Stimulated activated effector memory CD8-positive, alpha-beta T cell treated with anti-CD3 and anti-CD28 coated beads, Interleukin-12 subunit alpha, Interleukin-12 subunit beta, amount 100 ng/mL, for 72 hours (primary cell): Measurements from ENCODE around the gene NTNG1.
A peak's percentile ranks its signal among the peaks of the same experiment; 100 is the strongest.

Experiments
- ATAC-seq: fragments of 150-1000 bp; cut with Tn5 transposase; 2 replicates; pipeline ENCODE4 v1.10.0; 2021
- DNase-seq, 2 donors: peaks; one replicate each; pipeline ENCODE4 v3.0.0; 2021 to 2022; ENCODE audit warnings: low spot score in 2 of 2
- H3K27ac Mint-ChIP-seq: one replicate; pipeline ENCODE4 v1.8.0; 2022; ENCODE audit warnings: mild to moderate bottlenecking, mixed read lengths
- H3K36me3 Mint-ChIP-seq: one replicate; pipeline ENCODE4 v1.8.0; 2022; ENCODE audit warnings: mild to moderate bottlenecking, mixed read lengths
- H3K4me1 Mint-ChIP-seq: one replicate; pipeline ENCODE4 v1.8.0; 2022; ENCODE audit warnings: mixed read lengths
- H3K4me3 Mint-ChIP-seq: one replicate; pipeline ENCODE4 v1.8.0; 2022; ENCODE audit warnings: mild to moderate bottlenecking, mixed read lengths
- H3K9me3 Mint-ChIP-seq: one replicate; pipeline ENCODE4 v1.8.0; 2022; ENCODE audit warnings: mixed read lengths

The NTNG1 gene

DNA sequence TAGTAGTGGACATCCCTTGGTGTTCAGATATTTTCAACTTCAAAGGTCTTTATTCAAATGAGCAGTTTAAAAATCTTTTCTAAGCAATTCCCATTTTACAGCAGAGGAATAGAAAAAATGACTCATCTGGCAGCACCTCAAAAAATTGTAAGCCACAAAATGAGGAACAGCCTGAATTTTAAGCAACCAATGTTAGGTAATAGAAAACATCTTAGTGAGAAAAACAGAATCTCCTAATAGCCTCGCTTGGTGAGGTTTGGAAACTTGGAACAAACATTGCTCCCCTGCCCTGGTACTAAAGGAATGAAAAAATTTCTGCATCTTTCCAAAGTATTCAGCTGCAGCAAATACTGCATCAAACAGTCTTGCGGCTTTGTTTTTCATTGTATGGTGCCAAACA is 264.4 kb downstream of the NTNG1 start:
- Mint-ChIP-seq H3K4me1 (no peaks in the 10 kb centered on the region), H3K36me3 (no peaks in the 10 kb centered on the region), H3K27ac (no peak overlapping the region), H3K4me3 (no peak overlapping the region), H3K9me3 (no peaks in the 10 kb centered on the region)
- DNase-seq: no peak
- ATAC-seq: no peak

DNA sequence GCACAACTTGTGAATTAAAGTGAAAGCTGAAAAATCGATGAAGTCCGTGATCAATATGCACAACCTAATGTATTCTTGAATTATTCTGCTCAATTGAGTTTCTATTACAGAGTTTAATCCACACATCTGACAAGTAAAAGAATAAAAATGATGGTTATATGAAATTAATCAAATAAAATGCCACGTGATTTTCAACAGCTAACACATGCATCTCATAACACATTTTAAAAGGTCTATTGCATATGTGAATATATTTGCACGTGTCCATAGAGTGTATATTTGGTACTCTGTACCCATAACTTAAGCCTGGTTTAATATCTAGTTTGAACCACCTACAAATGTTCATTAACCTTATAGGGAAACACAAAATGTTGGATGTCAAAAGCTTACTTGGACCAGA is 266.2 kb downstream of the NTNG1 start:
- Mint-ChIP-seq H3K4me1 (no peaks in the 10 kb centered on the region), H3K9me3 (no peaks in the 10 kb centered on the region), H3K36me3 (no peaks in the 10 kb centered on the region), H3K27ac (no peak overlapping the region), H3K4me3 (no peak overlapping the region)
- DNase-seq (no peak), ATAC-seq (no peak)

DNA sequence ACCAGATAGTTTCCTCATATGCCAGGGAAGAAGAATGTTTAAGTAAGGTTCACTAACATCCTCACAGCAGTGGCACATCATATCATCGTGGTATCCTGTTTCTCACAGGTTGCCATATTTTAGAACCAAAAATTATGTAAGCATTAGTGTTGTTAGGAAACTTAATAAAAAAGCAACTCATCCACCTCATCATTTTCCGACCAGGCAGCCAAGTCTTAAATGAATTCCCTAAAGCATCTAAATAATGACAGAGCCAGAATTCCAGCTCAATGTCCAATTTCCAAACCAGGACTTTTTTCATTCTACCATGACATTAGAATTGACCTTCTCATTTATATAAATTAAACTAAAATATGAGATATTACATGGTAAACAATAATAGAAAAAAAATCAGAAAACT is 272.7 kb downstream of the NTNG1 start:
- Mint-ChIP-seq H3K36me3 (no peaks in the 10 kb centered on the region), H3K27ac (no peak overlapping the region), H3K4me1 (no peaks in the 10 kb centered on the region), H3K9me3 (no peaks in the 10 kb centered on the region), H3K4me3 (no peak overlapping the region)
- ATAC-seq (no peak), DNase-seq (no peak)

DNA sequence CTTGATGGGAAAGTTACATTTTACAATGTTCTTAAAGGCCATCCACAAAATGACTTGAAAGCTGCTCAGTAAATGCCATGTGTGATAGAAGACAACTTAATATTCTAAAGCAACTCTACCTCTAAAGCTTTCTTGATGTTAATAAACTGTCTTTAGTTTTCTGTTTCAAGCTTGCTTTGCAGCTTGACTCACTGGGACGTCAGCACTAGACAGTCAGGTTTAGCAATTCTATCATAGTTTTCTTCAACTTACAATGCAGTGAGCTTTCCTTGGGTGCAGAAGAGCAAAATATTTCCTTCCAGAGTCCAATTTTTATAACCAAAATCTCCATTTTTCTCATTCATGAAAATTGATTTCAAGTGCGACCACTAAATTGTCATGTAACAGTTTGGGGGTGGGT is 273.1 kb downstream of the NTNG1 start:
- DNase-seq: no peak
- Mint-ChIP-seq H3K4me1 (no peaks in the 10 kb centered on the region), H3K9me3 (no peaks in the 10 kb centered on the region), H3K27ac (no peak overlapping the region), H3K4me3 (no peak overlapping the region), H3K36me3 (no peaks in the 10 kb centered on the region)
- no peak for ATAC-seq

DNA sequence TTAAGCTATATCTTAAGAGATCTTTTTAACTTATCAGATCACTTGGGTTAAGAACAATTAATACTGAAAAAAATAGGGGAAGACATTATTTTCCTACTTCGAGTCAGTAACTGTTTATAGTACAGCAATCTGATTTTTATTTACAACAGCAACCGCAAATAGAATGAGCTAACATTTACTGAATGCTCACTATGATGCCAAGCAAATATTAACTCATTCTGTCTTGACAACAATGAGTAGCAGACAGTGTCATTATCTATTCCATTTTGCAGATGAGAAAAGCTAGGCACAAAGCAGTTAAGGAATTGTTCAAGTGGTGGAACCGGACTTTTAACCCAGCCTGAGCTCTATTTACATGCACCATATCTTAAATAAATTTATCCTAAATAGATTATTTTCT is 273.7 kb downstream of the NTNG1 start:
- ATAC-seq: no peak
- no peaks in the 10 kb centered on the region for H3K36me3 Mint-ChIP-seq
- no peak overlapping the region for H3K4me3 Mint-ChIP-seq
- no peaks in the 10 kb centered on the region for H3K4me1 Mint-ChIP-seq
- no peak overlapping the region for H3K27ac Mint-ChIP-seq
- H3K9me3 Mint-ChIP-seq: no peaks in the 10 kb centered on the region
- DNase-seq: no peak

DNA sequence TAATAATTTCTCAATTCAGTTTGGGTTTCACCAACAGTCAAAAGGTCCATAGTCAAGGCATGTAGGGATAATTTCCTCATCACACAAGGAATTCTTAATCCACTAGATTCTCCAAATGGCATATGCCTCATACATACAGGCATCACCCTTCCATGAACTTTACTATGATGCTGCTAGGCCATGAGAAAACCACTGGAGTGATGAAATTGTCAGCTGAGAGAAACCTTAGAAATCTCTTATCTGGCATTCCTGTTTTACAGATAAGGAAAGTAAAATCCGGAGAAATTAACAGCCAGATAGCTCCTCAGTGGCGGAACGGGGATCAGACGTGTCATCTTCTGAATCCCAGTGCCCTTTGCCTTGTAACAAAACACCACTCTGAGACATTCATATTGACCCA is 274.4 kb downstream of the NTNG1 start:
- ATAC-seq (no peak), DNase-seq (no peak)
- Mint-ChIP-seq H3K27ac (no peak overlapping the region), H3K9me3 (no peaks in the 10 kb centered on the region), H3K4me3 (no peak overlapping the region), H3K36me3 (no peaks in the 10 kb centered on the region), H3K4me1 (no peaks in the 10 kb centered on the region)

DNA sequence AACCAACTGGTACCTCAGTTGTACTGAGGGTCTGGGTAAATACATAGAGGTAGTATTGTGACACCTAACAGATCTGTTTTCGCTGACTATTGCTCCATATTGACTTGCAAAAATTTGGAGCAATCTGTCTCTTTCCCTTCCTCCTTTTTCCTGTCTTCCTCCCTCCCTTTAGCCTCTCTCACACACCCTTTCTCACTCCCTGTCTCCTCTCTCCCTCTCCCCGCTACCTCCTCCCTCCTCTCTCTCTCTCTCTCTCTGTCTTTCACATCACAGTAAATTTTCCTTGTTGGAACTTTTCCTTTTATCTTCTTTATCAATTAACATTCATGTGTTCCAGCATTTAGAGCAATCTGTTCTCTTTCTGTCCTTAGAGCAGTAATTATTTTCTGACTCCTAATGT is 278.2 kb downstream of the NTNG1 start:
- H3K4me3 Mint-ChIP-seq: no peak overlapping the region

DNA sequence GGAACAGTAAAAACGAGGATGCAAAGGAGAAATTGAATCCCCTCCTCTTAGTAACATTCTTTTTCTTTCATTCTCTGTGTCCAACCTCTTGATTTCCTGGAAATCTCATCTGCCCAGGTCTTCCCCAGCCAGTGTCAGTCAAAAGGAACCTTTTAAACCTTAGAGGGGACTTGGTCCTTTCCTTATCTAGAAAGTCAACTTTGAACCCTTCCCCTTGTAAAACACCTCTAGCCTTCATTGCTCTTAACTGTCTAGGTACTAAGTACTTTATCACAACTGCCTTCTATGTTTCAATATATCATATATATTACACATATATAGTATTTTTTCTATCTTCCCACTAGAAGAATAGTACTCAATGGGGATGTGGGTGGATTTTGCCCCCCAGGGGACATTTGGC is 282.1 kb downstream of the NTNG1 start:
- H3K9me3 Mint-ChIP-seq: peaks cover 2% of the 10 kb centered on the region
- ATAC-seq (no peak), DNase-seq (no peak)
- H3K27ac Mint-ChIP-seq: no peak overlapping the region
- H3K36me3 Mint-ChIP-seq: no peaks in the 10 kb centered on the region
- no peak overlapping the region for H3K4me3 Mint-ChIP-seq
- no peaks in the 10 kb centered on the region for H3K4me1 Mint-ChIP-seq

More for the DNA sequence above, 278.2 kb downstream of the NTNG1 start:
- no peaks in the 10 kb centered on the region for H3K36me3 Mint-ChIP-seq
- ATAC-seq (no peak), DNase-seq (no peak)
- H3K27ac Mint-ChIP-seq: no peak overlapping the region
- no peaks in the 10 kb centered on the region for H3K9me3 Mint-ChIP-seq
- no peaks in the 10 kb centered on the region for H3K4me1 Mint-ChIP-seq

DNA sequence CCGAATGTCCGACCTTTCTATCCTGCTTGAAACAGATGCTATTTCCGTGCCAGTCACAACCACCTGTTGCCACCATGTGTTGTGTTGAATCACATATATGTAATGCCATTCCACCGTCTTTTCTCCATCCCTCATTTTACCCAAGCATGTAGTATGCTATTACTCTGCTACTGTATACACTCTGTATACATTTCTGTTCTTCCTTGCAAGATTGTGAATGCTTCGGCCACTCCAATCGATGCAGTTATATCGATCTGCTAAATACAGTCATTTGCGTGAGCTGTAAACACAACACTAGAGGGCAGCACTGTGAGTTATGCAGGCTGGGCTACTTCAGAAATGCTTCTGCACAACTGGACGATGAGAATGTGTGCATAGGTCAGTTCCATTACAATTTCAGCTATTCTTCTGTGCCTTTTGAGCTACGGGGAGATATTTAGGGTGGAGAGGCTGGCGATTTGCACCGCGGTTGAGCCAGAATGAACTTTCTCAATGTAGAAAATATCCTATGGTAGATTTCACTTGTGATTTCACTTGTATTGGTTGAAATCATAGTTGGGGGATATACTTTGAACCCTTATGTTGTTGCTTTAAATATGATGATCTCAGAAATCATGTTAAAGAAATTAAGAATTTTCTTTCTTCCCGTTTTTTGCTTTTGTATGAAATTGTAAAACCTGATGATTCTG is 289.8 kb downstream of the NTNG1 start:
- no peaks in the 10 kb centered on the region for H3K36me3 Mint-ChIP-seq
- H3K9me3 Mint-ChIP-seq: no peaks in the 10 kb centered on the region
- H3K27ac Mint-ChIP-seq: no peak overlapping the region
- ATAC-seq: peak; percentile 31
- no peak overlapping the region for H3K4me3 Mint-ChIP-seq
- DNase-seq: peak in 1 of 2 donors; percentile 52
- no peaks in the 10 kb centered on the region for H3K4me1 Mint-ChIP-seq

DNA sequence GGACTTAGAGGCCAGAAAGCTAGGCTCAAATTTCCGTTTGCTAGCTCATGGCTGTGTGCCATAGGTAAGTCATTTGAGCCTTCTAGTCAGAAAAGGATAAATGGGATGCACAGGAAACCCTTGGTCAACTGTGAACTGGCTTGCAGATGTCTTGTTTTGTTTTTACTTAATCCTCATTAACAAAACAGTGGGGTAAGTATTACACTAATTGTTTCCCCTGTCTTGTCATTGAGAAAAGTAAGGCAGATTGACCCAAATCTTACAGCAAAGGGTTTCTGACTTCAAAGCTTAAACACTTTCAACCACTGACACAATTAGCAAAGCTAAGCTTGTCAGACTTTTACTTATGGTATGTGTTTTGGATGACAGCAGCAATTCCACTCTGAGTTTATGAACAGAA is 291.3 kb downstream of the NTNG1 start:
- no peaks in the 10 kb centered on the region for H3K4me1 Mint-ChIP-seq
- H3K9me3 Mint-ChIP-seq: no peaks in the 10 kb centered on the region
- DNase-seq: no peak
- H3K4me3 Mint-ChIP-seq: no peak overlapping the region
- no peak for ATAC-seq
- no peaks in the 10 kb centered on the region for H3K36me3 Mint-ChIP-seq
- no peak overlapping the region for H3K27ac Mint-ChIP-seq

DNA sequence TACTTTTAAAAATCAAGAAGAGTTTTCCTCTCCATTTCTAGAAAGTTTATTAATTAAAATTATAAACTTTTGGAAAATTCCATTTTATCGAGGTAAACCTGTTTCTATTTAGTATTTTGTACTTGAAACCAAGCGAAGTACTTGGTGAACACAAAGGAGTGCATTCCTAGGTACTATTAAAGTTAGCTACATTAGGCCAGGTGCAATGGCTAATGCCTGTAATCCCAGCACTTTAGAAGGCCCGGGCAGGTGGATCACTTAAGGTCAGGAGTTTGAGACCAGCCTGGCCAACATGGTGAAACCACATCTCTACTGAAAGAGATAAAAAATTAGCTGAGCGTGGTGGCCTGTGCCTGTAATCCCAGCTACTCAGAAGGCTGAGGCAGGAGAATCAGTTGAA is 292.2 kb downstream of the NTNG1 start:
- Mint-ChIP-seq H3K9me3 (no peaks in the 10 kb centered on the region), H3K36me3 (no peaks in the 10 kb centered on the region), H3K27ac (no peak overlapping the region), H3K4me3 (no peak overlapping the region), H3K4me1 (no peaks in the 10 kb centered on the region)
- DNase-seq (no peak), ATAC-seq (no peak)

DNA sequence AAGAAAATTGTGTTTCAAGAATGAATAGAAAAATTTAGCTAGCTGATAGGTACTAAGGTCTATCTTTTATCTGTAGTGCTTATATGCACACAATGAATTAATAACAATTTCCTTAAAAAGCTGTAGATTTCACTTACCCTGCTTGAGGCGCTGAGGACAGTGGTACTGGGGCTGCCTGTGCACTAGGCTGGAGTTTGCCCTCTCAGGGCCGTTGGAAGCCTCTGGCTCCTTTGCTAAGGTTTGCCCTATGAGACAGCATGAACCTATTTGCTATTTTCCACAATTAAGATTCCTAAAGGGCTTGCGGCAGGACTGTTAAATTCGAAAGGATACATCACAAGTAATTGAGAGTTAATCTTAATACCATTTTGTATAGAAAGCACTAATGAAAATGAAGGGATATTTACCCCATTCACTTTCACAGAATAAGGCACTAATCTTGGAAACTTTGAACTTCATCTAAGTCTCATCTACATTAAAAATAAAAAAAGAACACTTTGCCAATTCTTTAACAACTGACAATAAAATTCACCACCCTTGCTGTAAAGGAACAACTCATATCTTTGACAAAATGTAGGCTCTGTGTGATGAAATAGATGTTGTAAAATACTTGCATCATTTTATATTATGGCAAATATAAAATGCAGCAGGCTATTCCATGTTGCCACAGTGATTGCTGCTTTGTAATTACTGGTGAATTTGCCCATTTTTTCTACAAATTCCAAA is 293.0 kb downstream of the NTNG1 start:
- Mint-ChIP-seq H3K4me1 (no peaks in the 10 kb centered on the region), H3K9me3 (no peaks in the 10 kb centered on the region), H3K36me3 (no peaks in the 10 kb centered on the region), H3K4me3 (no peak overlapping the region), H3K27ac (no peak overlapping the region)
- no peak for ATAC-seq
- DNase-seq: no peak

DNA sequence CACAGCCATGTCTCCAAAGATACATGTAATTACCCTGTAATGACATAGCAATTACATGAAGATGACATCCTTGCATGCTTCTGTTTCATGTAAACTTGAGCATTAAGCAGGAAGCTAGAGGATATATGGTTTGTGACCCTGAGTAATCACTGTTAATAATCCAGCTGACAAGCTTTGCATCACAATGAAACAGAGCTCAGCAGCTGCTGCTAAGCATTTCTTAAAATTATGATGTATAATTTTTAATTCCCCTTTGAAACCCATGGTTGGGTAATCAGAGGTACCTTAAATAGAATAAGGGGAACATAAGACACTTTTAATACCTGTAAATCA is 293.5 kb downstream of the NTNG1 start:
- H3K4me1 Mint-ChIP-seq: no peaks in the 10 kb centered on the region
- H3K9me3 Mint-ChIP-seq: no peaks in the 10 kb centered on the region
- H3K27ac Mint-ChIP-seq: no peak overlapping the region

DNA sequence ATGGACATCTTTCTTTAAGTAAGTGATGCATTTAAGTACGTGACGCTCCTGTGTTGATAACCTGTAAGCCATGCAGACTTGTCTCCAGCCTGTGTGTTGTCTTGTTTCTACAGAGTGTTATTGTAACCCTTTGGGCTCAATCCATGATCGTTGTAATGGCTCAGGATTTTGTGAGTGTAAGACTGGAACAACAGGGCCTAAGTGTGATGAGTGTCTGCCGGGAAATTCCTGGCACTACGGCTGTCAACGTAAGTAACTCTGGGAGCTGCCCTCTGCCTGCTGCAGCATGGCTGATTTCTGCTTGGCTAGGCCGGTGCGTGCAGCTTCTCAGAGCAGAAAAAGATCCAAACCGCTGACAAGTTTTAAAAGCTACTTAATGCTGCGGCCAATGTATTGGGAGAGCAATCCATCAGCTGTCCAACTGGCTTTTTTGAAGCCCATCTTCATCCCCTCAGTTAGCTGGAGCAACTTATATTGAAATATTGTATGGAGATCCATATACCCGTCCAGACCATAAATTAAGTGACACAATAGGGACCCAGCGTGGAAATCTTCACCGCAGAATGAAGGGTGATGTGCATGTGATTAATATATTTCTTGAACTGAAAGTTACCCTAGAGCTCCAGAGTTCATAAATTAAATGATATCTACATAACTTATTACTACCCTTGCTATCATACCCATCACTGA is 295.9 kb downstream of the NTNG1 start:
- Mint-ChIP-seq H3K4me3 (no peak overlapping the region), H3K4me1 (no peaks in the 10 kb centered on the region)

More for the DNA sequence above, 293.5 kb downstream of the NTNG1 start:
- ATAC-seq: no peak
- H3K4me3 Mint-ChIP-seq: no peak overlapping the region
- DNase-seq: no peak
- H3K36me3 Mint-ChIP-seq: no peaks in the 10 kb centered on the region

DNA sequence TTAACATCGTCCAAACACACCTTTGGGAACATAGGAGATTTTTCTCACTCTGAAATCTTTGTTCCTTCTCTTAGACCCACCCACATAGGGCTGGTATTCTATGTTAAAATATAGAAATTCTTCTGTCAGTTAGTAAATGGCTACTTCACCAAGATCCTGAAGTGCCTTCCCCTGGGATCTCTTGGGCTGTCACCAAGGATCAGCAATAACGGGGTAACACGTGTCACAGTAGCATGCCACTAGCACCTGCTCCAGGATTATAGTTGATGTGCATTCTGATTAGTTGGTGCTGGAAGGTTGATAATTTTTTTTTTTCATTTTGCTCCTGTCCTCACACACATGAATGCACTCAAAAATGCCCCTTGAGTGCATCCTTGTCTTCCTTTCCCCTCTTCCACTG is 298.7 kb downstream of the NTNG1 start:
- no peak overlapping the region for H3K4me3 Mint-ChIP-seq
- ATAC-seq (no peak), DNase-seq (no peak)
- no peaks in the 10 kb centered on the region for H3K4me1 Mint-ChIP-seq
- H3K27ac Mint-ChIP-seq: no peak overlapping the region
- no peaks in the 10 kb centered on the region for H3K9me3 Mint-ChIP-seq
- H3K36me3 Mint-ChIP-seq: no peaks in the 10 kb centered on the region

More for the DNA sequence above, 295.9 kb downstream of the NTNG1 start:
- Mint-ChIP-seq H3K36me3 (no peaks in the 10 kb centered on the region), H3K27ac (no peak overlapping the region), H3K9me3 (no peaks in the 10 kb centered on the region)
- no peak for DNase-seq
- no peak for ATAC-seq

DNA sequence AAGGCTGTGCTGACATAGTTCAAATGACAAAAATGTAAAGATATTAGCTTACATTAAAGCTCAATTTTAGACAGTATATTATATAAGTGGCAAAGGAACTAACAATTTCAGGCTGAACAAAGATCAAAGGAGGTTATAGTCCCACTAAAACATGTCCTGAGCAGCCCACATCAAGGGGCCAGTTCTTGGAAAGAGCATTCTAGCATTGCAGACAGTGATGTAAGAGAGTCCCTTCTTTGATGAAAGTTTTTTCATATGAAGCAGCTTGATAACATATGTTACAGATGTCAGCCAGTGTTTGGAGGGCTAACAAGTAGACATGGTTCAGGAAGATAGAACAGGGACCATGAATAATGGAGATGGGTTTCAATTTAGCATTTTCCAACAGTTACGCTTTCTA is 301.7 kb downstream of the NTNG1 start:
- no peak for DNase-seq
- Mint-ChIP-seq H3K4me3 (no peak overlapping the region), H3K36me3 (no peaks in the 10 kb centered on the region), H3K9me3 (no peaks in the 10 kb centered on the region), H3K4me1 (no peaks in the 10 kb centered on the region), H3K27ac (no peak overlapping the region)
- ATAC-seq: no peak
